OCI-LY3 (cell line): ENCODE measurements around the gene ZFP1.

Experiments
- H2AFZ ChIP-seq: fragments of 200-600, 300-600 bp; shearing (Covaris generic); 2 replicates; pipeline ENCODE4 v1.6.0; 2014; ENCODE audit warnings: antibody characterized with exemption, low read depth, low read length
- H3K27ac ChIP-seq: fragments of 200-600, 300-600 bp; sonication (generic); 2 replicates; pipeline ENCODE4 v1.5.1; 2014; ENCODE audit warnings: mild to moderate bottlenecking, low read length, moderate library complexity, mixed read lengths
- H3K27me3 ChIP-seq: fragments of 200-600, 300-600 bp; sonication (generic); 2 replicates; pipeline ENCODE4 v1.6.1; 2014; ENCODE audit warnings: low read depth, low read length, mixed read lengths
- H3K36me3 ChIP-seq: fragments of 200-600, 300-600 bp; sonication (generic); replicated peaks from 2 replicates; pipeline ENCODE3; 2014; ENCODE audit warnings: low read depth, low read length, mixed read lengths
- H3K4me1 ChIP-seq: fragments of 300-600, 200-600 bp; sonication (generic); 2 replicates; pipeline ENCODE4 v1.6.1; 2014; ENCODE audit warnings: low read length, mixed read lengths
- H3K4me2 ChIP-seq: fragments of 200-600, 300-600 bp; sonication (generic); 2 replicates; pipeline ENCODE4 v1.6.1; 2014; ENCODE audit warnings: low read length, mixed read lengths
- H3K4me3 ChIP-seq: fragments of 300-600, 200-600 bp; sonication (generic); 2 replicates; pipeline ENCODE4 v1.5.1; 2014; ENCODE audit warnings: antibody characterized with exemption, mild to moderate bottlenecking, low read length, moderate library complexity
- H3K79me2 ChIP-seq: fragments of 300-600, 200-600 bp; shearing (Covaris generic); 2 replicates; pipeline ENCODE4 v1.6.1; 2014; ENCODE audit warnings: mild to moderate bottlenecking, low read length, mixed read lengths
- H3K9ac ChIP-seq: fragments of 300-600, 200-600 bp; shearing (Covaris generic); 2 replicates; pipeline ENCODE4 v1.6.0; 2014; ENCODE audit warnings: mild to moderate bottlenecking, low read length, moderate library complexity
- H3K9me3 ChIP-seq: fragments of 200-600, 300-600 bp; shearing (Covaris generic); 2 replicates; pipeline ENCODE4 v1.6.1; 2014; ENCODE audit warnings: low read length, mixed read lengths; ENCODE audit not compliant: insufficient read depth
- H4K20me1 ChIP-seq: fragments of 200-600, 300-600 bp; sonication (generic); 2 replicates; pipeline ENCODE4 v1.6.1; 2016; ENCODE audit warnings: low read length, mixed read lengths; ENCODE audit not compliant: insufficient read depth
- CTCF ChIP-seq: fragments of 200-600, 300-600 bp; sonication (generic); IDR thresholded peaks from 2 replicates; pipeline ENCODE4 v1.5.1; 2014; ENCODE audit warnings: antibody characterized with exemption, low read length, low read depth
- EZH2phosphoT487 ChIP-seq: fragments of 200-600 bp; shearing (Covaris generic); IDR thresholded peaks from 2 replicates; pipeline ENCODE4 v1.6.1; 2018; ENCODE audit warnings: antibody characterized with exemption, mixed run types, low read depth

Gene ZFP1

DNA sequence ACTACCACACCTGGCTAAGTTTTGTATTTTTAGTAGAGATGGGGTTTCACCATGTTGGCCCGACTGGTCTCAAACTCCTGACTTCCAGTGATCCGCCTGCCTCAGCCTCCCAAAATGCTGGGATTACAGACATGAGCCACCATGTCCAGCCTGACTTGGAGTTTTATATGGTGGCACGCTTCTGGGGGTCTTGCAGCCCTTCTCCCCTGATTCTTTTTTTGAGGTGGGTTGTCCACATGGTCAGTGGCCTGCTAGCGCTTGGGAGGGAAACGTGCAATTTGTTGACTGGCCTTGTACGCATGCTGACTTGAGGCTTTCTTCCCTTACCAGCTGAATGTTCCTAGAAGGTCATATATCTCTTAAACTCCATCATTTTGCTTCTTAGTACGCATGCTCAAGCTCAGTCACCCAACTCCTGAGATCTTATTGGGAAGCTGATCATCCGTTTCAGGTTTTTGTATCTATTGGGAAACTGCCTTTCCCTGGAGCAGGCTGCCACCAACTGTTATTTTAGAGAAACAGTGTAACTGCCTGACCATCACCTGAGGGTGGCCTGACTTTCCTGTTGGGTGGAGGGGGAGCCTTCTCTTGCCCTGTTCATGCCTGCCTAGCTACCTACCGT lies 18.1 kb upstream of the ZFP1 start:
- TF ChIP-seq EZH2phosphoT487 = no peak
- TF ChIP-seq CTCF = no peak
- no peak overlapping the region for H3K27ac ChIP-seq
- no peak overlapping the region for H3K9ac ChIP-seq
- no peaks in the 10 kb centered on the region for H3K36me3 ChIP-seq
- H3K79me2 ChIP-seq = no peaks in the 10 kb centered on the region
- H3K9me3 ChIP-seq = no peaks in the 10 kb centered on the region; the same call in 1 of the 2 replicates
- H3K4me1 ChIP-seq = no peaks in the 10 kb centered on the region
- no peaks in the 10 kb centered on the region for H3K27me3 ChIP-seq
- no peak overlapping the region for H3K4me3 ChIP-seq
- H4K20me1 ChIP-seq = no peaks in the 10 kb centered on the region
- H2AFZ ChIP-seq = no peak overlapping the region
- H3K4me2 ChIP-seq = no peak overlapping the region

DNA sequence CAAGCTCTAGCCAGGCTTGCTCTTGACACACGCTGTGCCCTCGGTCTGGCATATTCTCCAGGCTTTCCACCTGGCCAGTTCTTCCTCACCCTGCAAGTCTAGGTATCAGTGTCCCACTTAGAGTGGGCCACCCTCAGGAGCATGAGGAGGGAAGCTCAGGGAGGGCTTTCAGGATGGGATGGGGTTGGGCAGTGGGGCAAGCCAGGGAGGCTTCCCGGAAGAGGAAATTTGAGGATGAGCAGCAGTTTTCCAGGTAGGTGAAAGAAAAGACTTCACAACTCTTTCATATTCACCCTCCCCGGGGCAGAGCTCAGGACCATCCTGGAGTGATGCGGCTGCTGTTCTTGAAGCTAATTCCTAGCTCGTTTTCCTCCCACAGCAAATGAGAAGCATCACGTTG lies 17.2 kb upstream of the ZFP1 start:
- Histone ChIP-seq H3K79me2 (no peaks in the 10 kb centered on the region), H3K9me3 (no peaks in the 10 kb centered on the region; the same call in 1 of the 2 replicates), H2AFZ (no peak overlapping the region), H4K20me1 (no peaks in the 10 kb centered on the region), H3K27ac (no peak overlapping the region), H3K4me3 (no peak overlapping the region), H3K9ac (no peak overlapping the region), H3K27me3 (no peaks in the 10 kb centered on the region), H3K4me1 (no peaks in the 10 kb centered on the region), H3K4me2 (no peak overlapping the region), H3K36me3 (no peaks in the 10 kb centered on the region)
- TF ChIP-seq EZH2phosphoT487 = no peak
- TF ChIP-seq CTCF = no peak

DNA sequence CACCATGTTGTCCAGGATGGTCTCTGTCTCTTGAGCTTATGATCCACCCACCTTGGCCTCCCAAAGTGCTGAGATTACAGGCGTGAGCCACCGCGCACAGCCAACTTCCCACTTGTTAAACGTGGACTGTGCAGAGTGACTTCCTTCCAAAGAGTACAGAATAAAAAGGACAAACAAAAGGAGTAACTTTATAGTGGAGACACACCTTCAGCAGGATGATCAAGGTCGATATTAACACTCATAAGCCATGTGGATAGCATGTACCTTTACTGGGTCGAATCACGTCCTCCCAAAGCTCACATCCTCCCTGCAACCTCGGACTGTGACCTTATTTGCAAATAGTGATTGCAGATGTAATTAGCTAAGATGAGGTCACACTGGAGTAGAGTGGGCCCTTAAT lies 10.1 kb upstream of the ZFP1 start:
- no peaks in the 10 kb centered on the region for H3K79me2 ChIP-seq
- TF ChIP-seq EZH2phosphoT487 (no peak), CTCF (no peak)
- no peaks in the 10 kb centered on the region for H3K27me3 ChIP-seq
- no peak overlapping the region for H3K4me2 ChIP-seq
- H3K27ac ChIP-seq = no peak overlapping the region
- no peak overlapping the region for H3K4me3 ChIP-seq
- no peaks in the 10 kb centered on the region for H4K20me1 ChIP-seq
- no peaks in the 10 kb centered on the region for H3K9me3 ChIP-seq
- no peaks in the 10 kb centered on the region for H3K36me3 ChIP-seq
- no peak overlapping the region for H2AFZ ChIP-seq
- H3K9ac ChIP-seq = no peak overlapping the region
- H3K4me1 ChIP-seq = peaks cover 11% of the 10 kb centered on the region

DNA sequence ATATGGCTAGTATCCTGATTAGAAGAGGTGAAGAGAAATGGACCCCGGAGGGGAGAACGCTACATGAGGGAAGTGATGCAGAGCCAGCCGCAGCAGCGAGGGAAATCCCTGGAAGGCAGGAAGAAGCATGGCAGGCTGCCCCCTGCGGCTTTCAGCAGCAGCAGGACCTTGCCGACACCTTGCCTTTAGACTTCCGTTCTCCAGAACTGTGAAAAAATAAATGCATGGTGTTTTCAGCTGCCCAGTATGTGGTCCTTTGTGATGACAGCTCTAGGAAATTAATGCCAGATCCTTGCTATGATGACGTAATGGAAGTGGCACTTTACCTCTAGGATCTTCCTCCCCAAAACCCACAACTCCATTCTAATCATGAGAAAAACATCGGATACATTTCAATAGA lies 9.7 kb upstream of the ZFP1 start:
- no peaks in the 10 kb centered on the region for H4K20me1 ChIP-seq
- H3K27me3 ChIP-seq = no peaks in the 10 kb centered on the region
- peaks cover 11% of the 10 kb centered on the region for H3K4me1 ChIP-seq
- H3K36me3 ChIP-seq = no peaks in the 10 kb centered on the region
- no peak overlapping the region for H3K27ac ChIP-seq
- H3K79me2 ChIP-seq = no peaks in the 10 kb centered on the region
- TF ChIP-seq EZH2phosphoT487 = no peak
- no peak for TF ChIP-seq CTCF
- H2AFZ ChIP-seq = no peak overlapping the region
- no peak overlapping the region for H3K4me3 ChIP-seq
- H3K9ac ChIP-seq = no peak overlapping the region
- H3K4me2 ChIP-seq = no peak overlapping the region
- H3K9me3 ChIP-seq = no peaks in the 10 kb centered on the region
